Testis (tissue), 2 donors: ENCODE results near the gene SPOP.

Experiments
- POLR2A ChIP-seq: fragments of 450-650 bp; IDR thresholded peaks from one replicate; pipeline ENCODE4 v1.6.1; 2017; ENCODE audit warnings: antibody characterized with exemption, mild to moderate bottlenecking, moderate library complexity
- TF ChIP-seq, protein P1 (sequence below), 3 experiments: fragments of 450-650 bp in 2 of 3; fragments of 200-600 bp in 1 of 3; sonication (generic) in 1 of 3; IDR thresholded peaks; one replicate each; pipeline ENCODE4 v1.5.1; 2016 to 2019; ENCODE audit warnings: antibody characterized with exemption in 3 of 3, mild to moderate bottlenecking in 2 of 3, moderate library complexity in 1 of 3

DNA sequence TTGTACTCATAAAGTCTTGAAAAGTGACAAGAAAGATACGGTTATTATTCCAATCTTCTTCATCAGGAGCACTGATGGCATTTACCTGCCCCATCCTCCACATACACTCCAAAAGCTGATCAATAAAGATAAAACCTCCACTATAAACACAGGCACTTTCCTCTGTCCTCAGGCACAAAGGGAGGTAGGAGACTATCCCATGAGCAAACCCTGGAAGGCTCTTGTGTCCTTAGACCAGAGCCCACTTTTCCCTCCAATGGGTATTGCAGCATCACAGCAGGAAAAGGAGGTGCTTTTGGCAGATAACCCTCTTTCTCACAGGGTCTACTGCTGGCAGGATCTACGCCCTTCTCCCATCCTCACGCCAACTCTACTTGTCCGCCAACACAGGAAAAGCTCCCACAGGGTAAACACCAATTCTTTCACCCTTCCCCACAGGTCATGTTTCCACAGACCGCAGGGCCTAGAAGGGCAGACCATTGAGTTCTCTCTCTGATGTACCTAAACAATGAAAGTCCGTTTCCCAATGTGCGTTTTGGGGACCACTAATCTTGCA, 73.5 kb downstream of the SPOP start:
- TF ChIP-seq, protein P1, sequence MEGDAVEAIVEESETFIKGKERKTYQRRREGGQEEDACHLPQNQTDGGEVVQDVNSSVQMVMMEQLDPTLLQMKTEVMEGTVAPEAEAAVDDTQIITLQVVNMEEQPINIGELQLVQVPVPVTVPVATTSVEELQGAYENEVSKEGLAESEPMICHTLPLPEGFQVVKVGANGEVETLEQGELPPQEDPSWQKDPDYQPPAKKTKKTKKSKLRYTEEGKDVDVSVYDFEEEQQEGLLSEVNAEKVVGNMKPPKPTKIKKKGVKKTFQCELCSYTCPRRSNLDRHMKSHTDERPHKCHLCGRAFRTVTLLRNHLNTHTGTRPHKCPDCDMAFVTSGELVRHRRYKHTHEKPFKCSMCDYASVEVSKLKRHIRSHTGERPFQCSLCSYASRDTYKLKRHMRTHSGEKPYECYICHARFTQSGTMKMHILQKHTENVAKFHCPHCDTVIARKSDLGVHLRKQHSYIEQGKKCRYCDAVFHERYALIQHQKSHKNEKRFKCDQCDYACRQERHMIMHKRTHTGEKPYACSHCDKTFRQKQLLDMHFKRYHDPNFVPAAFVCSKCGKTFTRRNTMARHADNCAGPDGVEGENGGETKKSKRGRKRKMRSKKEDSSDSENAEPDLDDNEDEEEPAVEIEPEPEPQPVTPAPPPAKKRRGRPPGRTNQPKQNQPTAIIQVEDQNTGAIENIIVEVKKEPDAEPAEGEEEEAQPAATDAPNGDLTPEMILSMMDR (IDR thresholded peaks at IDR 0.05), result no peak
- TF ChIP-seq POLR2A, result no peak
